Activated naive CD8-positive, alpha-beta T cell treated with anti-CD3 and anti-CD28 coated beads, Interleukin-2, amount 50 U/mL, for 16 hours (primary cell): Measurements from ENCODE around the gene KAT7.
"Not testable (repeated sequence)": the region's sequence is repeated elsewhere in the genome, so short reads cannot be mapped to it uniquely, and the experiment has no call there.

Experiments
- DNase-seq: peaks from one replicate; pipeline ENCODE4 v3.0.0-alpha.2; 2020; ENCODE audit warnings: low read depth, low spot score

KAT7 gene

GRCh38 chr17:49809056-49809455 lies 20.6 kb downstream of the KAT7 start:
- DNase-seq, result no peak

GRCh38 chr17:49814781-49815529 lies 26.5 kb downstream of the KAT7 start:
- no peak for DNase-seq

- no peak for DNase-seq
Observed at GRCh38 chr17:49815761-49816281, 27.3 kb downstream of the KAT7 start.

GRCh38 chr17:49817993-49818392 lies 29.5 kb downstream of the KAT7 start:
- no peak for DNase-seq

- no peak for DNase-seq
Observed at GRCh38 chr17:49819138-49819537, 30.7 kb downstream of the KAT7 start.

- no peak for DNase-seq
Observed at GRCh38 chr17:49819651-49820050, 31.2 kb downstream of the KAT7 start.

- DNase-seq, result no peak
Observed at GRCh38 chr17:49820773-49821172, 32.3 kb downstream of the KAT7 start.

- DNase-seq, result no peak
Observed at GRCh38 chr17:49821466-49821865, 33.0 kb downstream of the KAT7 start.

GRCh38 chr17:49821916-49822315 lies 33.4 kb downstream of the KAT7 start:
- DNase-seq, result no peak

GRCh38 chr17:49822829-49823228 lies 34.3 kb downstream of the KAT7 start:
- DNase-seq, result no peak

GRCh38 chr17:49823614-49824013 lies 35.1 kb downstream of the KAT7 start:
- no peak for DNase-seq

GRCh38 chr17:49825645-49826044 lies 37.2 kb downstream of the KAT7 start:
- no peak for DNase-seq

- not testable (repeated sequence) for DNase-seq
Observed at GRCh38 chr17:49828325-49828724, 39.8 kb downstream of the KAT7 start.

GRCh38 chr17:49829026-49829425 lies 40.5 kb downstream of the KAT7 start:
- DNase-seq, result no peak

GRCh38 chr17:49830605-49831004 lies 42.1 kb downstream of the KAT7 start:
- no peak for DNase-seq

- no peak for DNase-seq
Observed at GRCh38 chr17:49832840-49833599, 44.5 kb downstream of the KAT7 start.

GRCh38 chr17:49834118-49834743 lies 45.8 kb downstream of the KAT7 start:
- DNase-seq, result no peak

- DNase-seq, result no peak
Observed at GRCh38 chr17:49835472-49835871, 47.0 kb downstream of the KAT7 start.

- no peak for DNase-seq
Observed at GRCh38 chr17:49836111-49837030, 47.9 kb downstream of the KAT7 start.

- no peak for DNase-seq
Observed at GRCh38 chr17:49839455-49839854, 51.0 kb downstream of the KAT7 start.

- no peak for DNase-seq
Observed at GRCh38 chr17:49841548-49841947, 53.1 kb downstream of the KAT7 start.
